ENCODE data around the gene NKAPD1. TPM values are rescaled to one million over a fixed set of nuclear protein-coding genes. Genes with fewer than 3 reads are reported as not detected.
"Not testable (repeated sequence)": the region's sequence is repeated elsewhere in the genome, so short reads cannot be mapped to it uniquely, and the experiment has no call there.

Gene NKAPD1
- total RNA-seq, 2 donors from 2014 or later: 22.9 to 24.7 TPM

DNA sequence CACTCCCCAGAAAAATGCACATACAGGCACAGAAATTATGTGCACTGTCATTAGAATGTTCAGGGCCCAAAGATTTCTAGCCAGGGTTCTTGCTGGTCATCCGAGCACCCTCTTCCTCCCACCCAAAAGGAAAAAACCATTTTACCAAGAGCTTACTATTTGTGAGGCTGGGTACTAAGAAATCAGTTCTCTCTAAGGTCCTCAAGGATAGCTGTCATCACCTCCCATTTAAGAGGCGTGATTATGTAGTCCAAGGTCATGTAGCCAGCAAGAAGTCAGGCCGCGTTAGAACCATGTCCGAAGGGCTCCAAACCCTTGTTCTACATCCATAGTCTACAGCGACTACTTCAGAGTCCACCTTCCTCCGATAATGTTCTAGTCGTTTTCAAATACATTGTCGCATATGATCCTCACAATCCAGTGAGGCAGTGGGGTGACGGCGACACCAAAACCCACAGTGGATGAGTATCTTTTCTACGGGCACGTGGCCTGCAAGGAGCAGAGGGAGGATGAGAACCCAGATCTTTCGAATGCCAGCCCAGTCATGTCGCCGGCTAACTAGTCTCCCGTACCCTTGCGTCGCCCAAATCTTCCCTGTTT is 11.8 kb downstream of the NKAPD1 start:
- Histone ChIP-seq H3K27me3 (ENCODE audit: control insufficient read depth, insufficient read depth, low read length, poor library complexity, severe bottlenecking) (no peaks in the 10 kb centered on the region), H3K36me3 (ENCODE audit: control insufficient read depth, insufficient read depth, low read length) (peaks cover 67% of the 10 kb centered on the region), H3K4me1 (ENCODE audit: control insufficient read depth, insufficient read depth, low read length) (no peaks in the 10 kb centered on the region), H3K4me3 (ENCODE audit: low read length) (peak overlapping the region; percentile 97), H3K27ac (ENCODE audit: low read depth, low read length) (no peak overlapping the region), H3K9ac (ENCODE audit: extremely low read depth, low read length, poor library complexity, severe bottlenecking) (peak overlapping the region; percentile 79), H3K9me3 (ENCODE audit: control insufficient read depth, low read length) (no peaks in the 10 kb centered on the region)
- Mint-ChIP-seq H3K4me3 (peak overlapping the region; percentile 99), H3K9me3 (no peaks in the 10 kb centered on the region), H3K36me3 (ENCODE audit: low read depth) (peaks cover 63% of the 10 kb centered on the region), H3K27me3 (ENCODE audit: insufficient read depth) (no peaks in the 10 kb centered on the region), H3K27ac (peak overlapping the region; percentile 97), H3K4me1 (peaks cover 20% of the 10 kb centered on the region)
- no peak for TF ChIP-seq CTCF (conservative IDR thresholded peaks at IDR 0.05)
- WGBS, 2 experiments (ENCODE audit: insufficient coverage in 1 of 2, insufficient read length in 1 of 2): 2 to 4% methylated on average over 13 to 19 of the region's 19 CpGs
- DNase-seq: no peak

DNA sequence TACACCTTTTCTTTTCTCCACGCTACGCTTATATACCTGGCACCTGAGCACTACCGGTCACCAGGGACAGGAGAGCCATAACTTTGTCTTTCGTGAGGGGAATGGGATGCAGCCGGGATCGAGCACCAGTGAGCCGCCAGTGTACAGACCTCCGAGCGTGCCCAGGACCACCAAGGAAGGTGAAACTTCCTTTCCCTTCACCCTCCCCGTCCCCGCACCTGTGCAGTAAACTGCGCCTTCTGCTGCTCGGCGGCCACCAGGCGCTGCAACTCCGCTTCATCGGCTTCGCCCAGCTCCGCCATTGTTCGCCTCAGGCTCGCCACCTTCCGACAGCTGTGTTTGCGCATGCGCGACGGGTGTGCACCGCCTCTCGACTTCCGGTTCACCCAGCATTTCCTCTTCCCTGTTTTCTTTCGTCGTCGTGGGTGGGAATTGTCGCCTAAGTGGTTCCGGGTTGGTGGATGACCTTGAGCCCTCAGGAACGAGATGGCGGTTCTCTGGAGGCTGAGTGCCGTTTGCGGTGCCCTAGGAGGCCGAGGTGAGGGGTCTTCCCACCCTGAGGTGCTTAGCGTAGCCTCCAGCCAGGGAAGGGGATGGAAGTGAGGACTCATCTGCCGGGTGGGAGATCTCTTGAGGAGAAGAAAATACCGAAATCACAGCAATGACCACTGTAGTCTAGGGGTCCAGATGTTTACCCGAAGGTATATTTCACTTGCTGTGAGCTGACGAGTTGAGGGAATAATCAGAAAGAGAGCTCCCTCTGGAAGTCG is 12.5 kb downstream of the NKAPD1 start, which contains the start of the genes SDHD and TIMM8B:
Gene SDHD (plus strand): TSS at position 452 of the 770 bp plus-strand sequence. CDS start 35 bp downstream, at position 487.
Gene TIMM8B (minus strand): TSS at position 335 of the 770 bp plus-strand sequence. CDS start 33 bp downstream, at position 302.
- peak; percentile 98 for DNase-seq
- peak within 1 kb of the TSS; percentile 99 for H3K4me3 Mint-ChIP-seq
- no peaks in the 10 kb centered on the region for H3K27me3 Mint-ChIP-seq (ENCODE audit: insufficient read depth)
- H3K36me3 ChIP-seq (ENCODE audit: control insufficient read depth, insufficient read depth, low read length): peaks cover 73% of the 10 kb centered on the region
- peak; percentile 55 for TF ChIP-seq CTCF (conservative IDR thresholded peaks at IDR 0.05)
- peak within 1 kb of the TSS; percentile 79 for H3K9ac ChIP-seq (ENCODE audit: extremely low read depth, low read length, poor library complexity, severe bottlenecking)
- H3K9me3 ChIP-seq (ENCODE audit: control insufficient read depth, low read length): no peaks in the 10 kb centered on the region
- WGBS, 2 experiments (ENCODE audit: insufficient coverage in 1 of 2, insufficient read length in 1 of 2): 0% methylated on average over 32 to 45 of the region's 45 CpGs
- H3K4me3 ChIP-seq (ENCODE audit: low read length): peak within 1 kb of the TSS; percentile 97
- no peak within 1 kb of the TSS for H3K27ac ChIP-seq (ENCODE audit: low read depth, low read length)
- H3K4me1 Mint-ChIP-seq: peaks cover 20% of the 10 kb centered on the region
- H3K9me3 Mint-ChIP-seq: no peaks in the 10 kb centered on the region
- H3K4me1 ChIP-seq (ENCODE audit: control insufficient read depth, insufficient read depth, low read length): no peaks in the 10 kb centered on the region
- peaks cover 69% of the 10 kb centered on the region for H3K36me3 Mint-ChIP-seq (ENCODE audit: low read depth)
- H3K27ac Mint-ChIP-seq: peak within 1 kb of the TSS; percentile 97
- no peaks in the 10 kb centered on the region for H3K27me3 ChIP-seq (ENCODE audit: control insufficient read depth, insufficient read depth, low read length, poor library complexity, severe bottlenecking)

DNA sequence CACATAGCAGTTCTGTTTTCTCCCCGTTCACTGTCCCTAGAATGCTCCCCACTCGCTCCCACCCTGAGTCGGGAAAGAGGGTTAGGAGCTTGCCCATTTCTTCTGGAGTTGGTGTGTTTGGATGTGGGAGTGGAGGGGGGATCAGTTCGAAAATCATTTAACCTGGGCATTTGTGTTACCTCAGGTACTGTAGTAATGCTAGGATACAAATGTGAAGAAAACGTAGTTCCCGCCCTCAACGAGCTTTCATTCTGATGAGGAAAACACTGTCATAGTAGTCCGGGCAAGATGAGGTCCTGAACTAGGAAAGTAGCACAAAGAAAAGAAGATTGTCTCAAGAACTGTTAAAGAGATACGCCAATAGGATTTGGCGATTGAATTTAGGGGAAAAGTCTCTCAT is 13.1 kb downstream of the NKAPD1 start:
- no peak for DNase-seq
- peak overlapping the region; percentile 97 for H3K27ac Mint-ChIP-seq

DNA sequence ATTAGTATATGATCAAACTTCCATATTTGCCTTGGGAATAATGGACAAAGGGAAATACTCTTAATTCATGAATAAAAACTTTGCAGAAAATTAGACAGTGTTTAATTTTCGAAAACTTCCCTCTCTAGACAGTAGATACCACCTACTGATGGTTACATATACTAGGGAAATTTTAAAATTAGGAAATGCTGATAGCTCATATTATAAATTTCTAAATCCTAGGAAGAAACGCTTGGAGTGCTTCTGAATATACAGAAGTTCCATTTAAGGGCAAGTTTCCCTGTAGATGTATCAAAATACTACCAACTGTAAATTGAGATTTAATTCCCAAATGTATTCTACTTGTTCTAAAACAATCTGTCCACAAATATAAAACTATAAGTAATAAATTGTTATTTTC is 21.2 kb downstream of the NKAPD1 start:
- not testable (repeated sequence) for H3K27me3 Mint-ChIP-seq (ENCODE audit: insufficient read depth); H3K4me1 ChIP-seq (ENCODE audit: control insufficient read depth, insufficient read depth, low read length); H3K27ac Mint-ChIP-seq; H3K27ac ChIP-seq (ENCODE audit: low read depth, low read length); H3K4me1 Mint-ChIP-seq; DNase-seq; H3K9ac ChIP-seq (ENCODE audit: extremely low read depth, low read length, poor library complexity, severe bottlenecking); H3K27me3 ChIP-seq (ENCODE audit: control insufficient read depth, insufficient read depth, low read length, poor library complexity, severe bottlenecking); H3K9me3 ChIP-seq (ENCODE audit: control insufficient read depth, low read length); H3K9me3 Mint-ChIP-seq; H3K4me3 Mint-ChIP-seq; H3K4me3 ChIP-seq (ENCODE audit: low read length)
- H3K36me3 Mint-ChIP-seq (ENCODE audit: low read depth): peaks cover 39% of the 10 kb centered on the region
- WGBS, 2 experiments (ENCODE audit: insufficient coverage in 1 of 2, insufficient read length in 1 of 2): 93% methylated on average over 1 of the region's 2 CpGs; no CpG with 5 or more reads in 1 of the 2 experiments
- H3K36me3 ChIP-seq (ENCODE audit: control insufficient read depth, insufficient read depth, low read length): peaks cover 35% of the 10 kb centered on the region

More for the DNA sequence above, 13.1 kb downstream of the NKAPD1 start:
- Mint-ChIP-seq H3K9me3 (no peaks in the 10 kb centered on the region), H3K4me3 (peak overlapping the region; percentile 99), H3K27me3 (ENCODE audit: insufficient read depth) (no peaks in the 10 kb centered on the region), H3K4me1 (peaks cover 20% of the 10 kb centered on the region), H3K36me3 (ENCODE audit: low read depth) (peaks cover 72% of the 10 kb centered on the region)
- H3K4me3 ChIP-seq (ENCODE audit: low read length): peak overlapping the region; percentile 97
- WGBS, 2 experiments (ENCODE audit: insufficient coverage in 1 of 2, insufficient read length in 1 of 2): 19 to 33% methylated on average over 7 to 10 of the region's 10 CpGs
- no peak overlapping the region for H3K27ac ChIP-seq (ENCODE audit: low read depth, low read length)
- no peak for TF ChIP-seq CTCF (conservative IDR thresholded peaks at IDR 0.05)
- no peaks in the 10 kb centered on the region for H3K4me1 ChIP-seq (ENCODE audit: control insufficient read depth, insufficient read depth, low read length)
- H3K9me3 ChIP-seq (ENCODE audit: control insufficient read depth, low read length): no peaks in the 10 kb centered on the region
- H3K9ac ChIP-seq (ENCODE audit: extremely low read depth, low read length, poor library complexity, severe bottlenecking): peak overlapping the region; percentile 79
- H3K27me3 ChIP-seq (ENCODE audit: control insufficient read depth, insufficient read depth, low read length, poor library complexity, severe bottlenecking): no peaks in the 10 kb centered on the region
- peaks cover 73% of the 10 kb centered on the region for H3K36me3 ChIP-seq (ENCODE audit: control insufficient read depth, insufficient read depth, low read length)
